NOMO-1 (cell line): Measurements from ENCODE around the gene ZNF831.

Experiments
- DNase-seq, 2 experiments: peaks; one replicate each; lab custom pipeline; 2025; ENCODE audit not compliant: unreplicated experiment in 2 of 2; lab: John Stamatoyannopoulos, UW

ZNF831 gene

GRCh38 chr20:59139998-59140397 lies 23.6 kb upstream of the ZNF831 start:
- peak in 1 of 2 experiments; percentile 15 for DNase-seq

GRCh38 chr20:59141818-59142581 lies 21.6 kb upstream of the ZNF831 start:
- DNase-seq: no peak

- no peak for DNase-seq
Observed at GRCh38 chr20:59143326-59143725, 20.3 kb upstream of the ZNF831 start.

GRCh38 chr20:59144179-59144830 lies 19.3 kb upstream of the ZNF831 start:
- no peak for DNase-seq

GRCh38 chr20:59144831-59145196 lies 18.8 kb upstream of the ZNF831 start:
- DNase-seq: no peak

- DNase-seq: no peak
Observed at GRCh38 chr20:59145247-59145923, 18.2 kb upstream of the ZNF831 start.

- DNase-seq: no peak
Observed at GRCh38 chr20:59145924-59146779, 17.5 kb upstream of the ZNF831 start.

GRCh38 chr20:59146780-59147565 lies 16.6 kb upstream of the ZNF831 start:
- no peak for DNase-seq

GRCh38 chr20:59147586-59147985 lies 16.0 kb upstream of the ZNF831 start:
- DNase-seq: no peak

GRCh38 chr20:59148701-59149493 lies 14.7 kb upstream of the ZNF831 start:
- no peak for DNase-seq

- peak; percentile 26 to 72 for DNase-seq
Observed at GRCh38 chr20:59149678-59150504, 13.7 kb upstream of the ZNF831 start.

- DNase-seq: no peak
Observed at GRCh38 chr20:59150821-59151251, 12.8 kb upstream of the ZNF831 start.

GRCh38 chr20:59151391-59151790 lies 12.2 kb upstream of the ZNF831 start:
- DNase-seq: no peak

- no peak for DNase-seq
Observed at GRCh38 chr20:59151820-59152219, 11.8 kb upstream of the ZNF831 start.

GRCh38 chr20:59152559-59153354 lies 10.9 kb upstream of the ZNF831 start:
- no peak for DNase-seq

- DNase-seq: no peak
Observed at GRCh38 chr20:59153355-59153681, 10.3 kb upstream of the ZNF831 start.

GRCh38 chr20:59153832-59154231 lies 9.8 kb upstream of the ZNF831 start:
- DNase-seq: no peak
